Mesenchymal stem cell (in vitro differentiated cells and primary cell): ENCODE data around the gene ACP7.

ENCODE experiments used
- DNase-seq: peaks from one replicate; pipeline ENCODE4 v3.0.0-alpha.2; 2013
- H2AFZ ChIP-seq: one replicate; pipeline ENCODE4 v1.6.1; 2013; ENCODE audit warnings: low read depth, mild to moderate bottlenecking, control low read depth, inconsistent platforms, low read length, moderate library complexity
- H2AK5ac ChIP-seq: 2 replicates; pipeline ENCODE4 v1.6.1; 2013; ENCODE audit warnings: low read length, moderate library complexity, mild to moderate bottlenecking, inconsistent platforms; ENCODE audit not compliant: severe bottlenecking
- H2BK120ac ChIP-seq: one replicate; pipeline ENCODE4 v1.6.1; 2013; ENCODE audit warnings: low read depth, mild to moderate bottlenecking, inconsistent platforms, low read length, moderate library complexity
- H2BK12ac ChIP-seq, 2 experiments: one replicate each; pipeline ENCODE4 v1.6.1; 2013; ENCODE audit warnings: inconsistent platforms in 2 of 2, low read length in 2 of 2, mild to moderate bottlenecking in 2 of 2, moderate library complexity in 2 of 2, control low read depth in 1 of 2
- H2BK15ac ChIP-seq: one replicate; pipeline ENCODE4 v1.6.1; 2013; ENCODE audit warnings: mild to moderate bottlenecking, low read depth, inconsistent platforms; ENCODE audit not compliant: poor library complexity, severe bottlenecking
- H2BK5ac ChIP-seq: 2 replicates; pipeline ENCODE4 v1.6.1; 2013; ENCODE audit warnings: low read depth, mild to moderate bottlenecking, low read length, control low read depth, inconsistent platforms; ENCODE audit not compliant: poor library complexity, severe bottlenecking
- H3K14ac ChIP-seq, 2 experiments: one replicate each; pipeline ENCODE4 v1.6.1; 2013; ENCODE audit warnings: inconsistent platforms in 2 of 2, low read length in 2 of 2, control low read depth in 1 of 2, mild to moderate bottlenecking in 1 of 2, moderate library complexity in 1 of 2
- H3K18ac ChIP-seq, 2 experiments: one replicate each; pipeline ENCODE4 v1.6.1; 2013; ENCODE audit warnings: inconsistent platforms in 2 of 2, low read length in 2 of 2, control low read depth in 1 of 2, low read depth in 1 of 2, mild to moderate bottlenecking in 1 of 2
- H3K23ac ChIP-seq, 2 experiments: one replicate each; pipeline ENCODE4 v1.6.1; 2013; ENCODE audit warnings: inconsistent platforms in 2 of 2, low read length in 2 of 2, mild to moderate bottlenecking in 2 of 2, moderate library complexity in 2 of 2, control low read depth in 1 of 2
- H3K27ac ChIP-seq: 2 replicates; pipeline ENCODE4 v1.5.1; 2013; ENCODE audit warnings: mild to moderate bottlenecking, moderate library complexity, low read length, control low read depth, inconsistent platforms; ENCODE audit not compliant: poor library complexity, severe bottlenecking
- H3K27me3 ChIP-seq, 2 experiments: 2 replicates each; pipeline versions ENCODE4 v1.6.1 to v1.7.0; 2013; ENCODE audit warnings: low read length in 2 of 2, mild to moderate bottlenecking in 2 of 2, moderate library complexity in 2 of 2, control low read depth in 1 of 2, inconsistent platforms in 1 of 2; ENCODE audit not compliant: control insufficient read depth in 1 of 2, insufficient read depth in 1 of 2
- H3K36me3 ChIP-seq, 2 experiments: 2 replicates each; pipeline versions ENCODE4 v1.6.1 to v1.7.0; 2013; ENCODE audit warnings: low read length in 2 of 2, control low read depth in 1 of 2, inconsistent platforms in 1 of 2, low read depth in 1 of 2, mild to moderate bottlenecking in 1 of 2; ENCODE audit not compliant: insufficient read depth in 2 of 2, control insufficient read depth in 1 of 2
- H3K4ac ChIP-seq, 2 experiments: one replicate each; pipeline ENCODE4 v1.6.1; 2013; ENCODE audit warnings: inconsistent platforms in 2 of 2, low read length in 2 of 2, mild to moderate bottlenecking in 2 of 2, moderate library complexity in 2 of 2, control low read depth in 1 of 2, low read depth in 1 of 2
- H3K4me1 ChIP-seq: 2 replicates; pipeline ENCODE4 v1.6.1; 2013; ENCODE audit warnings: low read depth, low read length, control low read depth; ENCODE audit not compliant: control insufficient read depth, insufficient read depth
- H3K4me2 ChIP-seq: 2 replicates; pipeline ENCODE4 v1.6.1; 2013; ENCODE audit warnings: low read length, mild to moderate bottlenecking, inconsistent platforms; ENCODE audit not compliant: poor library complexity, severe bottlenecking
- H3K4me3 ChIP-seq, 2 experiments: 2 replicates each; pipeline versions ENCODE4 v1.5.1 to v1.7.0; 2013; ENCODE audit warnings: low read length in 2 of 2, mild to moderate bottlenecking in 2 of 2, control low read depth in 1 of 2, low read depth in 1 of 2; ENCODE audit not compliant: insufficient read depth in 1 of 2
- H3K79me1 ChIP-seq: replicated peaks from 2 replicates; pipeline ENCODE4 v1.6.1; 2013; ENCODE audit warnings: mild to moderate bottlenecking, control low read depth, low read length, inconsistent platforms; ENCODE audit not compliant: poor library complexity, severe bottlenecking
- H3K9ac ChIP-seq: 2 replicates; pipeline ENCODE4 v1.7.0; 2013; ENCODE audit warnings: mild to moderate bottlenecking, low read length, moderate library complexity
- H3K9me3 ChIP-seq: 2 replicates; pipeline ENCODE4 v1.7.0; 2013; ENCODE audit warnings: mild to moderate bottlenecking, low read length; ENCODE audit not compliant: control insufficient read depth
- H4K8ac ChIP-seq: one replicate; pipeline ENCODE4 v1.6.1; 2013; ENCODE audit warnings: inconsistent platforms, mild to moderate bottlenecking, low read length, moderate library complexity
- H4K91ac ChIP-seq: one replicate; pipeline ENCODE4 v1.6.1; 2013; ENCODE audit warnings: mild to moderate bottlenecking, low read length, inconsistent platforms
- WGBS: methylation state at CpG from one replicate; pipeline ENCODE4 v1.1.7; 2013; ENCODE audit warnings: mixed read lengths; 5-methylcytosine and 5-hydroxymethylcytosine counted together

Gene ACP7

DNA sequence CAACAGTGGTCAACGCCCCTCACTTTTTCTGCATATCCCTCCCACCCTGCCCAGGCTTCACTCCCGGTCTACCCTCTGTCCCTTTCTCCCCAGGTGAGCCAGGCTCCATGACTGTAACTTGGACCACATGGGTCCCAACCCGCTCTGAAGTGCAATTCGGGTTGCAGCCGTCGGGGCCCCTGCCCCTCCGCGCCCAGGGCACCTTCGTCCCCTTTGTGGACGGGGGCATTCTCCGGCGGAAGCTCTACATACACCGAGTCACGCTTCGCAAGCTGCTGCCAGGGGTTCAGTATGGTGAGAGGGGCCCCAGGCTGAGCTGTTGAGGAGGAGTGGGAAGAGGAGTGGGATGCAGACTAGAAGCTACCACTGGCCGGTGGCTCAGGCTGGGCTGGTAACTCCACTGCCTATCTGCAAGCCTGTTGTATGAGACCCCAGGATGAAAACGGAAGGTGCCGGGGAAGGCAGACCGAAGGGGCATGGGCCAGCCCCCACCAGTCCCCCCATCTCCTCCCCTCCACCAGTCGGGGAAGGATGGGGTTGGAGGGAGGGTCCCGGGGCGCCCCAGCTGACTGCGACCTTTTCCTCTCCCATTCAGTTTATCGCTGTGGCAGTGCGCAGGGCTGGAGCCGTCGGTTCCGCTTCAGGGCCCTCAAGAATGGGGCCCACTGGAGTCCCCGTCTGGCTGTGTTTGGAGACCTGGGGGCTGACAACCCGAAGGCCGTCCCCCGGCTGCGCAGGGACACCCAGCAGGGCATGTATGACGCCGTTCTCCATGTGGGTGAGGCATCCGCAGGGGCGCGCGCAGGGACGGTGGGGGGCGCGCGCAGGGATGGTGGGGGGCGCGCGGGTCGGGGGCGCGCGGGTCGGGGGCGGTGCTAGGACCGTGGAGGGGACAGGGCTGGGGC is 14.4 kb downstream of the ACP7 start:
- no peak overlapping the region for H2BK5ac ChIP-seq
- peaks cover 2% of the 10 kb centered on the region for H3K4me1 ChIP-seq
- 71% methylated on average over 50 of the region's 53 CpGs for WGBS
- no peak overlapping the region for H4K8ac ChIP-seq
- no peak for DNase-seq
- no peak overlapping the region for H3K23ac ChIP-seq
- no peak overlapping the region for H2AFZ ChIP-seq
- no peak overlapping the region for H3K9ac ChIP-seq
- H3K4ac ChIP-seq = no peak overlapping the region
- H3K27ac ChIP-seq = no peak overlapping the region
- no peak overlapping the region for H2BK120ac ChIP-seq
- no peak overlapping the region for H2AK5ac ChIP-seq
- peaks cover 0 to 9% of the 10 kb centered on the region in 2 experiments for H3K27me3 ChIP-seq
- H3K14ac ChIP-seq = no peak overlapping the region
- H3K4me2 ChIP-seq = no peak overlapping the region
- H3K18ac ChIP-seq = no peak overlapping the region
- H3K9me3 ChIP-seq = no peaks in the 10 kb centered on the region
- H2BK15ac ChIP-seq = no peak overlapping the region
- H3K4me3 ChIP-seq = no peak overlapping the region
- H2BK12ac ChIP-seq = no peak overlapping the region
- no peak overlapping the region for H4K91ac ChIP-seq
- H3K79me1 ChIP-seq = no peaks in the 10 kb centered on the region
- no peaks in the 10 kb centered on the region for H3K36me3 ChIP-seq

DNA sequence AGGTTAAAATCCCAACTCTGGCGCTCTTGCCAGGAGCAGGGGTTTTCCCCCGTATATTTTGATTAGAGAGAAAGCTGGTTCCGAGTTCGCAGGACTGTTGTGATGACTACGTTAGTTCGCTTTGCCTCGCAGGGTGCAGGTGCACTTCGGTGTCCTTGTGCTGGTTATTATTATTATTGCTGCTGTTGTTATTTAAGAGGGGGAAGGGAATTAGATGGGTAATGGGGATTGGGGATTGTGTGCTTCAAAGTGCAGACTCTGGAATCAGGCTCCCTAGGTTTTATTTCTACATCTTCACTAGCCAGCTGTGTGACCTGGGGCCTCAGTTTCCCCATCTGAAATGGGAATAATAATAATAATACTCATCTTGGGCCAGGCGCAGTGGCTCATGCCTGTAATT is 15.2 kb downstream of the ACP7 start:
- Histone ChIP-seq H4K91ac (no peak overlapping the region), H2BK5ac (no peak overlapping the region), H2BK15ac (no peak overlapping the region), H3K9ac (no peak overlapping the region), H2BK120ac (no peak overlapping the region), H3K4me1 (peaks cover 2% of the 10 kb centered on the region), H3K18ac (no peak overlapping the region), H3K9me3 (no peaks in the 10 kb centered on the region), H3K4me3 (no peak overlapping the region), H3K27ac (no peak overlapping the region), H2AK5ac (no peak overlapping the region), H4K8ac (no peak overlapping the region), H3K23ac (no peak overlapping the region), H2BK12ac (no peak overlapping the region), H3K36me3 (no peaks in the 10 kb centered on the region), H2AFZ (no peak overlapping the region), H3K4me2 (no peak overlapping the region), H3K27me3 (peaks cover 0 to 9% of the 10 kb centered on the region in 2 experiments), H3K4ac (no peak overlapping the region), H3K79me1 (no peaks in the 10 kb centered on the region), H3K14ac (no peak overlapping the region)
- no peak for DNase-seq
- 85% methylated on average over 9 of the region's 9 CpGs for WGBS

DNA sequence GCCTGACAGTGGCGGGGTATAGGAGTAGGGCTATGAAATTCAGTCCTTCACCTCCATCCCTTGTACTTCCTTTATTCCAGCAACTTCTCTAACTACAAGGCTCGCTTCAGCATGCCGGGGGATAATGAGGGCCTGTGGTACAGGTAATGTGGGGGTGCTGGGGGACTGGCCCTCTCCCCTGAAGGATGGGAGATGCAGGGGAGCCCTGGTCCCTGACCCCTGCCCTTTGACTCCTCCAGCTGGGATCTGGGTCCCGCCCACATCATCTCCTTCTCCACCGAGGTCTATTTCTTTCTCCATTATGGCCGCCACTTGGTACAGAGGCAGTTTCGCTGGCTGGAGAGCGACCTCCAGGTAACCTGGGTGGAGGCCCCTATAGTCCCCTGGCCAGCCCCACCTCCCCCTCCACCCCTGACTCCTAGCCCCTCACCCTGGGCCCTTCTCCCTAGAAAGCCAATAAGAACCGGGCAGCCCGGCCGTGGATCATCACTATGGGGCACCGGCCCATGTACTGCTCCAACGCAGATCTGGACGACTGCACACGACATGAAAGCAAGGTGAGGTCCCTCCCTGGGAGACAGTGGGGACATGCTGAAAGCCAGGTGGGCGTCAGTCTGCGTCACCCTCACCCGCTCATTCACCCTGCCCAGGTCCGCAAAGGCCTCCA is 16.5 kb downstream of the ACP7 start:
- no peak overlapping the region for H2BK12ac ChIP-seq
- no peak overlapping the region for H3K14ac ChIP-seq
- H3K23ac ChIP-seq = no peak overlapping the region
- no peak overlapping the region for H3K4ac ChIP-seq
- H2AK5ac ChIP-seq = no peak overlapping the region
- H4K91ac ChIP-seq = no peak overlapping the region
- H3K4me2 ChIP-seq = no peak overlapping the region
- no peak overlapping the region for H2AFZ ChIP-seq
- H3K9ac ChIP-seq = no peak overlapping the region
- no peak for DNase-seq
- 85% methylated on average over 17 of the region's 19 CpGs for WGBS
- no peak overlapping the region for H3K27ac ChIP-seq
- no peak overlapping the region for H2BK120ac ChIP-seq
- no peak overlapping the region for H2BK5ac ChIP-seq
- no peak overlapping the region for H4K8ac ChIP-seq
- no peaks in the 10 kb centered on the region for H3K9me3 ChIP-seq
- H2BK15ac ChIP-seq = no peak overlapping the region
- peaks cover 2% of the 10 kb centered on the region for H3K4me1 ChIP-seq
- H3K18ac ChIP-seq = no peak overlapping the region
- no peaks in the 10 kb centered on the region for H3K36me3 ChIP-seq
- H3K4me3 ChIP-seq = no peak overlapping the region
- peaks cover 0 to 9% of the 10 kb centered on the region in 2 experiments for H3K27me3 ChIP-seq
- no peaks in the 10 kb centered on the region for H3K79me1 ChIP-seq

DNA sequence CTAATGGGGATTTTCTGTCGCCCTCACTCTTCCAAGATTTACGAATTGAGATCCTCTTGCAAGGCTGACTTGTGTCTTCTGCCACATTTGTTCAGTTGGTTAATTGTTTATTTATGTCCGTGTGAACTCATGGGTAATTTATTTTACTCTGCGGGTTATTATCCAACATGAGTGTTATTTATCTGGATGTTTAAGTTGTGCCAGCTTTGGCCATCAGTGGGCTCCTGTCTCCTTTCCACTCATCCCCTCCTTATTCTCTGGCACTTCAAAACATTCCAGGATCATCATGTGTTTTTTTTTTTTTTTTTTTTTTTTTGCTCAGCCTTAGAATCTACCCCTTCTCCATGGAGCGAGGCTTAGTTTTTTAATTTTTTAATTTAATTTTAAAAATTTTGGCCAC is 19.0 kb downstream of the ACP7 start:
- DNase-seq = no peak
- Histone ChIP-seq H3K4me1 (peaks cover 2% of the 10 kb centered on the region), H2AFZ (no peak overlapping the region), H3K4ac (no peak overlapping the region), H3K9ac (no peak overlapping the region), H3K18ac (no peak overlapping the region), H2BK5ac (no peak overlapping the region), H3K27ac (no peak overlapping the region), H3K27me3 (peaks cover 9 to 11% of the 10 kb centered on the region in 2 experiments), H3K23ac (no peak overlapping the region), H2BK15ac (no peak overlapping the region), H3K9me3 (no peaks in the 10 kb centered on the region), H4K91ac (no peak overlapping the region), H3K14ac (no peak overlapping the region), H2BK120ac (no peak overlapping the region), H3K4me2 (no peak overlapping the region), H3K36me3 (no peaks in the 10 kb centered on the region), H4K8ac (no peak overlapping the region), H2BK12ac (no peak overlapping the region), H2AK5ac (no peak overlapping the region), H3K4me3 (no peak overlapping the region), H3K79me1 (no peaks in the 10 kb centered on the region)
- 46% methylated on average over 2 of the region's 5 CpGs for WGBS
